HG03469 (cell line): ENCODE results near the gene SLC9B2.
"Not testable (repeated sequence)": the region's sequence is repeated elsewhere in the genome, so short reads cannot be mapped to it uniquely, and the experiment has no call there.

Source experiments
- ATAC-seq: cut with Tn5 transposase; IDR thresholded peaks from one replicate; pipeline ENCODE4 v1.9.1; 2021; ENCODE audit warnings: mild to moderate bottlenecking, moderate library complexity, moderate number of reproducible peaks; ENCODE audit not compliant: unreplicated experiment

SLC9B2 gene

GRCh38 chr4:103019308-103020124 is 57.0 kb downstream of the SLC9B2 start, which contains the start of gene SLC9B1:
SLC9B1 (minus strand) TSS chr4:103019705; CDS start chr4:102991711, 27,994 bp downstream.
- ATAC-seq, result peak; percentile 93

- ATAC-seq, result no peak
Measured at GRCh38 chr4:103018391-103019307, 57.9 kb downstream of the SLC9B2 start.

GRCh38 chr4:103012551-103012950 is 64.0 kb downstream of the SLC9B2 start:
- no peak for ATAC-seq

- ATAC-seq, result no peak
Measured at GRCh38 chr4:103012060-103012459, 64.5 kb downstream of the SLC9B2 start.

- no peak for ATAC-seq
Measured at GRCh38 chr4:103011378-103012025, 65.1 kb downstream of the SLC9B2 start.

GRCh38 chr4:103010804-103011203 is 65.8 kb downstream of the SLC9B2 start:
- ATAC-seq, result no peak

GRCh38 chr4:103008875-103009729 is 67.5 kb downstream of the SLC9B2 start:
- ATAC-seq, result peak; percentile 82

- no peak for ATAC-seq
Measured at GRCh38 chr4:103002551-103002950, 74.0 kb downstream of the SLC9B2 start.

- ATAC-seq, result no peak
Measured at GRCh38 chr4:102994803-102995202, 81.8 kb downstream of the SLC9B2 start.

- ATAC-seq, result not testable (repeated sequence)
Measured at GRCh38 chr4:102993985-102994384, 82.6 kb downstream of the SLC9B2 start.

GRCh38 chr4:102988429-102989020 is 88.0 kb downstream of the SLC9B2 start:
- no peak for ATAC-seq

- ATAC-seq, result no peak
Measured at GRCh38 chr4:102981005-102981404, 95.6 kb downstream of the SLC9B2 start.
